HepG2 (cell line): Measurements from ENCODE around the gene PET100. TPM values are rescaled to one million over a fixed set of nuclear protein-coding genes. Genes with fewer than 3 reads are reported as not detected.

Experiments
- AGO1 ChIP-seq: fragments of 200-400 bp; formaldehyde crosslinking; IDR thresholded peaks from 2 replicates; pipeline ENCODE4 v1.6.1; 2017; ENCODE audit warnings: mild to moderate bottlenecking, low read depth, low read length, moderate library complexity; ENCODE audit not compliant: poor library complexity, severe bottlenecking
- CBX2 ChIP-seq, 2 experiments: fragments of 200-600 bp in 1 of 2; sonication (generic); formaldehyde crosslinking in 1 of 2; IDR thresholded peaks; 2 replicates each; pipeline versions ENCODE4 v1.7.0 to v1.8.1; 2018 to 2022; ENCODE audit warnings: low read depth in 2 of 2, low read length in 1 of 2, mild to moderate bottlenecking in 1 of 2, missing genetic modification reagents in 1 of 2
- ISX ChIP-seq: sonication (generic); formaldehyde crosslinking; conservative IDR thresholded peaks from 2 replicates; pipeline ENCODE4 v1.5.0; 2020; ENCODE audit warnings: missing genetic modification reagents
- KLF15 ChIP-seq: sonication (generic); formaldehyde crosslinking; IDR thresholded peaks from 2 replicates; pipeline ENCODE4 v1.8.1; 2023; ENCODE audit warnings: borderline replicate concordance, mild to moderate bottlenecking, inconsistent platforms, missing genetic modification reagents, mixed read lengths
- MXD4 ChIP-seq: IDR thresholded peaks from 2 replicates; pipeline ENCODE4 v1.6.1; 2016; ENCODE audit warnings: mild to moderate bottlenecking, missing biosample characterization, missing genetic modification reagents
- NCOA5 ChIP-seq: sonication (generic); formaldehyde crosslinking; IDR thresholded peaks from 2 replicates; pipeline ENCODE4 v1.4.0; 2020; ENCODE audit warnings: missing genetic modification reagents
- PLRG1 ChIP-seq: fragments of 450-650 bp; conservative IDR thresholded peaks from 2 replicates; pipeline ENCODE4 v1.6.1; 2016
- SRSF4 ChIP-seq: fragments of 200-400 bp; formaldehyde crosslinking; IDR thresholded peaks from one replicate; pipeline ENCODE4 v1.6.1; 2018; ENCODE audit warnings: mild to moderate bottlenecking, low read depth, low read length, moderate library complexity; ENCODE audit not compliant: poor library complexity, severe bottlenecking
- TSC22D2 ChIP-seq: sonication (generic); formaldehyde crosslinking; IDR thresholded peaks from 2 replicates; pipeline ENCODE4 v1.5.1; 2020; ENCODE audit warnings: missing genetic modification reagents, mild to moderate bottlenecking, borderline replicate concordance
- ZNF17 ChIP-seq: sonication (generic); formaldehyde crosslinking; IDR thresholded peaks from 2 replicates; pipeline ENCODE4 v1.5.0; 2020; ENCODE audit warnings: mild to moderate bottlenecking, missing genetic modification reagents
- ZNF3 ChIP-seq: IDR thresholded peaks from 2 replicates; pipeline ENCODE4 v1.7.0; 2017; ENCODE audit warnings: inconsistent platforms
- ZNF572 ChIP-seq: sonication (generic); formaldehyde crosslinking; IDR thresholded peaks from 2 replicates; pipeline ENCODE4 v1.5.1; 2020; ENCODE audit warnings: mild to moderate bottlenecking, missing genetic modification reagents
- ZNF776 ChIP-seq: sonication (generic); formaldehyde crosslinking; IDR thresholded peaks from 2 replicates; pipeline ENCODE4 v1.4.0; 2020; ENCODE audit warnings: mild to moderate bottlenecking, missing genetic modification reagents
- ZNF792 ChIP-seq: IDR thresholded peaks from 2 replicates; pipeline ENCODE4 v1.6.1; 2016
- polyA plus RNA-seq, 8 experiments: library from polyadenylated mRNA; depleted of rRNA in 3 of 8; stranded (reverse) in 7 of 8; unstranded in 1 of 8; fragments of >200 nt; fragmentation: Illumina TruSeq in 4 of 8; extraction: Trizol in 4 of 8; gene quantifications; 2 replicates each; pipeline versions ENCODE4 v1.2.1 to v1.2.3, GENCODE V29; 2011 to 2016; ENCODE audit warnings: low read depth in 4 of 8, missing spikeins in 1 of 8, mixed read lengths in 1 of 8; ENCODE audit not compliant: insufficient read depth in 1 of 8
- total RNA-seq, 5 experiments: library from RNA; depleted of rRNA; stranded (reverse); fragments of >200 nt; fragmentation: Illumina TruSeq; extraction: Trizol; gene quantifications; 2 replicates each; pipeline ENCODE4 v1.2.3, GENCODE V29; 2016; ENCODE audit warnings: low read depth in 1 of 5
- TF ChIP-seq, protein P1 (sequence below): sonication (generic); formaldehyde crosslinking; IDR thresholded peaks from 2 replicates; pipeline ENCODE4 v1.9.0; 2021; ENCODE audit warnings: missing genetic modification reagents, borderline replicate concordance
- TF ChIP-seq, protein P2 (sequence below): fragments of 450-650 bp; IDR thresholded peaks from 2 replicates; pipeline ENCODE4 v1.6.1; 2016
- TF ChIP-seq, protein P3 (sequence below): sonication (generic); formaldehyde crosslinking; IDR thresholded peaks from 2 replicates; pipeline ENCODE4 v1.5.0; 2020; ENCODE audit warnings: mild to moderate bottlenecking, missing genetic modification reagents
- TF ChIP-seq, protein P4 (sequence below): sonication (generic); formaldehyde crosslinking; conservative IDR thresholded peaks from 2 replicates; pipeline ENCODE4 v1.8.0; 2022; ENCODE audit warnings: low read depth, missing genetic modification reagents
- TF ChIP-seq, protein P5 (sequence below): sonication (generic); formaldehyde crosslinking; IDR thresholded peaks from 2 replicates; pipeline ENCODE4 v1.4.0; 2020; ENCODE audit warnings: missing genetic modification reagents, borderline replicate concordance

PET100 gene
- total and polyA plus RNA-seq, 2 of the 13 experiments (the other 11 are each of a cell fraction or from before 2014, with no cell fraction given), result 22.3 to 66.5 TPM

DNA sequence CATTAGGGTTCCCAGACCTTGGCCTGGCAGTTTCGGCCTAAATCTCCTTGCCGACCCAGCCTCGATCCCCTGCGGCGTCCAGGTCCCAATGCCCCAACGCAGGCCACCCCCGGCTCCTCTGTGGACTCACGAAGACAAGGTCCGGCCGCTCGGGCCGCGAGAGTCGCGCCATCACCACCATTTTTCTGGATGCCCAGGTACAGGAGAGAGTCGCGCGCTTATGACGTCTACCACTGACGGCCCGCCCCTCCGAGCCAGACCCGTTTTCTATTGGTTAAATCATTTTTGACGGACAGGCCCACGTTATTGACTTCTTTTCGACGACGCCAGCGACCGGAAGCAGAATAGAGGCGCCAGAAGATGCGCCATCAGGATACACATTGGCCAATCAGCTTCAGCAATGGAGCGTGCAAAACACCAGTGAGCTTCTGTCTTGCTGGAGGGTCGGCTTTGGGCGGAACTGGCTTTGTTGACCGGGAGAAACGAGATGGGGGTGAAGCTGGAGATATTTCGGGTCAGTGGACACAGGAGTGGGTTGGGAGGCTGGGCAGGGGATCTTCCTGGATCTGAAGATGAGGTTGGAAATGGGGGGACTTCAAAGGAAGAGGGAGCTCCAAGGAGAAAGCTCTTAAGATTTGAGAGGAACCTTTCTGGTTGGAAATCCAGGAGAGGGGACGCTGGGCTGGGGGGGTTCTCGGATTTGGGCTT, at the start of gene PET100, which contains the start of gene XAB2 (continued):
- TF ChIP-seq, protein P1, sequence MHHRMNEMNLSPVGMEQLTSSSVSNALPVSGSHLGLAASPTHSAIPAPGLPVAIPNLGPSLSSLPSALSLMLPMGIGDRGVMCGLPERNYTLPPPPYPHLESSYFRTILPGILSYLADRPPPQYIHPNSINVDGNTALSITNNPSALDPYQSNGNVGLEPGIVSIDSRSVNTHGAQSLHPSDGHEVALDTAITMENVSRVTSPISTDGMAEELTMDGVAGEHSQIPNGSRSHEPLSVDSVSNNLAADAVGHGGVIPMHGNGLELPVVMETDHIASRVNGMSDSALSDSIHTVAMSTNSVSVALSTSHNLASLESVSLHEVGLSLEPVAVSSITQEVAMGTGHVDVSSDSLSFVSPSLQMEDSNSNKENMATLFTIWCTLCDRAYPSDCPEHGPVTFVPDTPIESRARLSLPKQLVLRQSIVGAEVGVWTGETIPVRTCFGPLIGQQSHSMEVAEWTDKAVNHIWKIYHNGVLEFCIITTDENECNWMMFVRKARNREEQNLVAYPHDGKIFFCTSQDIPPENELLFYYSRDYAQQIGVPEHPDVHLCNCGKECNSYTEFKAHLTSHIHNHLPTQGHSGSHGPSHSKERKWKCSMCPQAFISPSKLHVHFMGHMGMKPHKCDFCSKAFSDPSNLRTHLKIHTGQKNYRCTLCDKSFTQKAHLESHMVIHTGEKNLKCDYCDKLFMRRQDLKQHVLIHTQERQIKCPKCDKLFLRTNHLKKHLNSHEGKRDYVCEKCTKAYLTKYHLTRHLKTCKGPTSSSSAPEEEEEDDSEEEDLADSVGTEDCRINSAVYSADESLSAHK (CRISPR knock-in tag), result no peak
- TF ChIP-seq, protein P2, sequence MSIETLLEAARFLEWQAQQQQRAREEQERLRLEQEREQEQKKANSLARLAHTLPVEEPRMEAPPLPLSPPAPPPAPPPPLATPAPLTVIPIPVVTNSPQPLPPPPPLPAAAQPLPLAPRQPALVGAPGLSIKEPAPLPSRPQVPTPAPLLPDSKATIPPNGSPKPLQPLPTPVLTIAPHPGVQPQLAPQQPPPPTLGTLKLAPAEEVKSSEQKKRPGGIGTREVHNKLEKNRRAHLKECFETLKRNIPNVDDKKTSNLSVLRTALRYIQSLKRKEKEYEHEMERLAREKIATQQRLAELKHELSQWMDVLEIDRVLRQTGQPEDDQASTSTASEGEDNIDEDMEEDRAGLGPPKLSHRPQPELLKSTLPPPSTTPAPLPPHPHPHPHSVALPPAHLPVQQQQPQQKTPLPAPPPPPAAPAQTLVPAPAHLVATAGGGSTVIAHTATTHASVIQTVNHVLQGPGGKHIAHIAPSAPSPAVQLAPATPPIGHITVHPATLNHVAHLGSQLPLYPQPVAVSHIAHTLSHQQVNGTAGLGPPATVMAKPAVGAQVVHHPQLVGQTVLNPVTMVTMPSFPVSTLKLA, result peak; percentile 54
- TF ChIP-seq PLRG1 (no peak), ZNF17 (CRISPR knock-in tag) (no peak), TSC22D2 (CRISPR knock-in tag) (no peak), ISX (no peak), ZNF792 (CRISPR knock-in tag) (no peak), SRSF4 (no peak), NCOA5 (CRISPR knock-in tag) (no peak), ZNF3 (CRISPR knock-in tag) (no peak), ZNF776 (CRISPR knock-in tag) (no peak), AGO1 (no peak), MXD4 (CRISPR knock-in tag) (no peak), ZNF572 (no peak), CBX2 (IDR thresholded peaks at IDR 0.05; ENCODE audit: low read depth, low read length) (no peak), CBX2 (CRISPR knock-in tag; IDR thresholded peaks at IDR 0.05; ENCODE audit: low read depth) (no peak), KLF15 (CRISPR knock-in tag) (no peak)
- TF ChIP-seq, protein P3, sequence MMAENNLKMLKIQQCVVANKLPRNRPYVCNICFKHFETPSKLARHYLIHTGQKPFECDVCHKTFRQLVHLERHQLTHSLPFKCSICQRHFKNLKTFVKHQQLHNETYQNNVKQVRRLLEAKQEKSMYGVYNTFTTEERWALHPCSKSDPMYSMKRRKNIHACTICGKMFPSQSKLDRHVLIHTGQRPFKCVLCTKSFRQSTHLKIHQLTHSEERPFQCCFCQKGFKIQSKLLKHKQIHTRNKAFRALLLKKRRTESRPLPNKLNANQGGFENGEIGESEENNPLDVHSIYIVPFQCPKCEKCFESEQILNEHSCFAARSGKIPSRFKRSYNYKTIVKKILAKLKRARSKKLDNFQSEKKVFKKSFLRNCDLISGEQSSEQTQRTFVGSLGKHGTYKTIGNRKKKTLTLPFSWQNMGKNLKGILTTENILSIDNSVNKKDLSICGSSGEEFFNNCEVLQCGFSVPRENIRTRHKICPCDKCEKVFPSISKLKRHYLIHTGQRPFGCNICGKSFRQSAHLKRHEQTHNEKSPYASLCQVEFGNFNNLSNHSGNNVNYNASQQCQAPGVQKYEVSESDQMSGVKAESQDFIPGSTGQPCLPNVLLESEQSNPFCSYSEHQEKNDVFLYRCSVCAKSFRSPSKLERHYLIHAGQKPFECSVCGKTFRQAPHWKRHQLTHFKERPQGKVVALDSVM (CRISPR knock-in tag), result no peak
- TF ChIP-seq, protein P4, sequence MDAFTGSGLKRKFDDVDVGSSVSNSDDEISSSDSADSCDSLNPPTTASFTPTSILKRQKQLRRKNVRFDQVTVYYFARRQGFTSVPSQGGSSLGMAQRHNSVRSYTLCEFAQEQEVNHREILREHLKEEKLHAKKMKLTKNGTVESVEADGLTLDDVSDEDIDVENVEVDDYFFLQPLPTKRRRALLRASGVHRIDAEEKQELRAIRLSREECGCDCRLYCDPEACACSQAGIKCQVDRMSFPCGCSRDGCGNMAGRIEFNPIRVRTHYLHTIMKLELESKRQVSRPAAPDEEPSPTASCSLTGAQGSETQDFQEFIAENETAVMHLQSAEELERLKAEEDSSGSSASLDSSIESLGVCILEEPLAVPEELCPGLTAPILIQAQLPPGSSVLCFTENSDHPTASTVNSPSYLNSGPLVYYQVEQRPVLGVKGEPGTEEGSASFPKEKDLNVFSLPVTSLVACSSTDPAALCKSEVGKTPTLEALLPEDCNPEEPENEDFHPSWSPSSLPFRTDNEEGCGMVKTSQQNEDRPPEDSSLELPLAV, result no peak
- TF ChIP-seq, protein P5, sequence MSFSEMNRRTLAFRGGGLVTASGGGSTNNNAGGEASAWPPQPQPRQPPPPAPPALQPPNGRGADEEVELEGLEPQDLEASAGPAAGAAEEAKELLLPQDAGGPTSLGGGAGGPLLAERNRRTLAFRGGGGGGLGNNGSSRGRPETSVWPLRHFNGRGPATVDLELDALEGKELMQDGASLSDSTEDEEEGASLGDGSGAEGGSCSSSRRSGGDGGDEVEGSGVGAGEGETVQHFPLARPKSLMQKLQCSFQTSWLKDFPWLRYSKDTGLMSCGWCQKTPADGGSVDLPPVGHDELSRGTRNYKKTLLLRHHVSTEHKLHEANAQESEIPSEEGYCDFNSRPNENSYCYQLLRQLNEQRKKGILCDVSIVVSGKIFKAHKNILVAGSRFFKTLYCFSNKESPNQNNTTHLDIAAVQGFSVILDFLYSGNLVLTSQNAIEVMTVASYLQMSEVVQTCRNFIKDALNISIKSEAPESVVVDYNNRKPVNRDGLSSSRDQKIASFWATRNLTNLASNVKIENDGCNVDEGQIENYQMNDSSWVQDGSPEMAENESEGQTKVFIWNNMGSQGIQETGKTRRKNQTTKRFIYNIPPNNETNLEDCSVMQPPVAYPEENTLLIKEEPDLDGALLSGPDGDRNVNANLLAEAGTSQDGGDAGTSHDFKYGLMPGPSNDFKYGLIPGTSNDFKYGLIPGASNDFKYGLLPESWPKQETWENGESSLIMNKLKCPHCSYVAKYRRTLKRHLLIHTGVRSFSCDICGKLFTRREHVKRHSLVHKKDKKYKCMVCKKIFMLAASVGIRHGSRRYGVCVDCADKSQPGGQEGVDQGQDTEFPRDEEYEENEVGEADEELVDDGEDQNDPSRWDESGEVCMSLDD, result no peak
